GM23338 (cell line): ENCODE results near the gene TCF7L2. TPM values are rescaled to one million over a fixed set of nuclear protein-coding genes. Genes with fewer than 3 reads are reported as not detected.

Source experiments
- ETS1 ChIP-seq: IDR thresholded peaks from 2 replicates; pipeline ENCODE4 v1.6.1; 2016; ENCODE audit warnings: antibody characterized with exemption
- EZH2 ChIP-seq: fragments of 200-600 bp; sonication (generic); IDR thresholded peaks from one replicate; pipeline ENCODE4 v1.8.0; 2017; ENCODE audit warnings: antibody characterized with exemption, mild to moderate bottlenecking, low read depth; ENCODE audit not compliant: unreplicated experiment
- JUNB ChIP-seq: IDR thresholded peaks from one replicate; pipeline ENCODE4 v1.6.1; 2016; ENCODE audit warnings: antibody characterized with exemption; ENCODE audit not compliant: unreplicated experiment
- NANOG ChIP-seq: IDR thresholded peaks from 2 replicates; pipeline ENCODE4 v1.6.1; 2016; ENCODE audit warnings: antibody characterized with exemption, borderline replicate concordance
- POLR2AphosphoS5 ChIP-seq: IDR thresholded peaks from 2 replicates; pipeline ENCODE4 v1.6.1; 2016; ENCODE audit warnings: antibody characterized with exemption, low read depth
- REST ChIP-seq: IDR thresholded peaks from one replicate; pipeline ENCODE4 v1.6.1; 2018; ENCODE audit warnings: antibody characterized with exemption; ENCODE audit not compliant: unreplicated experiment
- STAT1 ChIP-seq: IDR thresholded peaks from one replicate; pipeline ENCODE4 v1.6.1; 2016; ENCODE audit warnings: antibody characterized with exemption; ENCODE audit not compliant: unreplicated experiment
- polyA plus RNA-seq: library from polyadenylated mRNA; unstranded; fragments of >200 nt; fragmentation: Nextera tagmentation; extraction: Ambion mirVana; gene quantifications from 2 replicates; pipeline ENCODE4 v1.2.1, GENCODE V29; 2016
- total RNA-seq: library from RNA; depleted of rRNA; stranded (reverse); fragments of >200 nt; shearing (Covaris generic); gene quantifications from 2 replicates; pipeline ENCODE4 v1.2.3, GENCODE V29; 2014
- TF ChIP-seq, protein P1 (sequence below): fragments of 250-450 bp; sonication (Bioruptor Pico); IDR thresholded peaks from 2 replicates; pipeline ENCODE4 v1.5.0; 2020; ENCODE audit warnings: mild to moderate bottlenecking, moderate library complexity

The TCF7L2 gene
- total and polyA plus RNA-seq, 2 experiments from 2014 or later = 32.2 to 80.8 TPM

DNA sequence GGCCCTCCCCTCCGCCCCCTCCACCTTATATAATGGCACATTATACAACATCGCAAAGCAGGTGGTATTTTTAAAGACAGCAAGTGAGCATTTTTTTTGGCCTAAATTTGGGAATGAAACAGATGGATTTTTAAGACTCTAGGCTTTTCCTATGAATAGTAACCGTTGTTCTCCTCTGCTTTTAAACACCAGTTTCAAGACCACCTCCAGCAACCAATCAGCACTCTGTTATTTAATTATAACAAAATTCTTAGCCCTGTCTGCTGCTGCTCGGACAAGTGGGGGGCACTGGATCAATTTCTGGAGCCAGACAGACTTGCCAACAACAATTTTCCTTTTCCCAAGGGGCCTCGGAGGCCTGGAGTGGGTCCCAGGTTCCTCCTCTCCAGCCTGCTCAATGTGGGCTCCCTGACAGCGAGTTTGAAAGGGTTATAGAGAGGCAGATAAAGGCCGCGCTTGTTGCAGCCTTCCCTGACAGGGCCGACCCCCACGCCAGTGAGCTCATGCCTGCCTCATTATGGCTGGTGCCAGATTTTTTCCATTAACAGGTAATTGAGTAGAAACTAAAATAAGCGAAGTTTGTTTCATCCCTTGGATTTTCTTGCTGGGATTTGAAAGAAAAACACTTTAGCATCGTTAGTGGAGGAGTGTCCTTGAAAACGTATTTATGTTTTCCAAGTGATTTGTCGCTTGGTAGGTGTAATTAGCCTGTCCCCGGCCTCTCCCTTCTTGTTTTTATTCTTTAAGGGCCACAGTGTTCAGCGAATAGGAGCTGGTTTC lies 227.3 kb downstream of the TCF7L2 start (continued):
- TF ChIP-seq, protein P1, sequence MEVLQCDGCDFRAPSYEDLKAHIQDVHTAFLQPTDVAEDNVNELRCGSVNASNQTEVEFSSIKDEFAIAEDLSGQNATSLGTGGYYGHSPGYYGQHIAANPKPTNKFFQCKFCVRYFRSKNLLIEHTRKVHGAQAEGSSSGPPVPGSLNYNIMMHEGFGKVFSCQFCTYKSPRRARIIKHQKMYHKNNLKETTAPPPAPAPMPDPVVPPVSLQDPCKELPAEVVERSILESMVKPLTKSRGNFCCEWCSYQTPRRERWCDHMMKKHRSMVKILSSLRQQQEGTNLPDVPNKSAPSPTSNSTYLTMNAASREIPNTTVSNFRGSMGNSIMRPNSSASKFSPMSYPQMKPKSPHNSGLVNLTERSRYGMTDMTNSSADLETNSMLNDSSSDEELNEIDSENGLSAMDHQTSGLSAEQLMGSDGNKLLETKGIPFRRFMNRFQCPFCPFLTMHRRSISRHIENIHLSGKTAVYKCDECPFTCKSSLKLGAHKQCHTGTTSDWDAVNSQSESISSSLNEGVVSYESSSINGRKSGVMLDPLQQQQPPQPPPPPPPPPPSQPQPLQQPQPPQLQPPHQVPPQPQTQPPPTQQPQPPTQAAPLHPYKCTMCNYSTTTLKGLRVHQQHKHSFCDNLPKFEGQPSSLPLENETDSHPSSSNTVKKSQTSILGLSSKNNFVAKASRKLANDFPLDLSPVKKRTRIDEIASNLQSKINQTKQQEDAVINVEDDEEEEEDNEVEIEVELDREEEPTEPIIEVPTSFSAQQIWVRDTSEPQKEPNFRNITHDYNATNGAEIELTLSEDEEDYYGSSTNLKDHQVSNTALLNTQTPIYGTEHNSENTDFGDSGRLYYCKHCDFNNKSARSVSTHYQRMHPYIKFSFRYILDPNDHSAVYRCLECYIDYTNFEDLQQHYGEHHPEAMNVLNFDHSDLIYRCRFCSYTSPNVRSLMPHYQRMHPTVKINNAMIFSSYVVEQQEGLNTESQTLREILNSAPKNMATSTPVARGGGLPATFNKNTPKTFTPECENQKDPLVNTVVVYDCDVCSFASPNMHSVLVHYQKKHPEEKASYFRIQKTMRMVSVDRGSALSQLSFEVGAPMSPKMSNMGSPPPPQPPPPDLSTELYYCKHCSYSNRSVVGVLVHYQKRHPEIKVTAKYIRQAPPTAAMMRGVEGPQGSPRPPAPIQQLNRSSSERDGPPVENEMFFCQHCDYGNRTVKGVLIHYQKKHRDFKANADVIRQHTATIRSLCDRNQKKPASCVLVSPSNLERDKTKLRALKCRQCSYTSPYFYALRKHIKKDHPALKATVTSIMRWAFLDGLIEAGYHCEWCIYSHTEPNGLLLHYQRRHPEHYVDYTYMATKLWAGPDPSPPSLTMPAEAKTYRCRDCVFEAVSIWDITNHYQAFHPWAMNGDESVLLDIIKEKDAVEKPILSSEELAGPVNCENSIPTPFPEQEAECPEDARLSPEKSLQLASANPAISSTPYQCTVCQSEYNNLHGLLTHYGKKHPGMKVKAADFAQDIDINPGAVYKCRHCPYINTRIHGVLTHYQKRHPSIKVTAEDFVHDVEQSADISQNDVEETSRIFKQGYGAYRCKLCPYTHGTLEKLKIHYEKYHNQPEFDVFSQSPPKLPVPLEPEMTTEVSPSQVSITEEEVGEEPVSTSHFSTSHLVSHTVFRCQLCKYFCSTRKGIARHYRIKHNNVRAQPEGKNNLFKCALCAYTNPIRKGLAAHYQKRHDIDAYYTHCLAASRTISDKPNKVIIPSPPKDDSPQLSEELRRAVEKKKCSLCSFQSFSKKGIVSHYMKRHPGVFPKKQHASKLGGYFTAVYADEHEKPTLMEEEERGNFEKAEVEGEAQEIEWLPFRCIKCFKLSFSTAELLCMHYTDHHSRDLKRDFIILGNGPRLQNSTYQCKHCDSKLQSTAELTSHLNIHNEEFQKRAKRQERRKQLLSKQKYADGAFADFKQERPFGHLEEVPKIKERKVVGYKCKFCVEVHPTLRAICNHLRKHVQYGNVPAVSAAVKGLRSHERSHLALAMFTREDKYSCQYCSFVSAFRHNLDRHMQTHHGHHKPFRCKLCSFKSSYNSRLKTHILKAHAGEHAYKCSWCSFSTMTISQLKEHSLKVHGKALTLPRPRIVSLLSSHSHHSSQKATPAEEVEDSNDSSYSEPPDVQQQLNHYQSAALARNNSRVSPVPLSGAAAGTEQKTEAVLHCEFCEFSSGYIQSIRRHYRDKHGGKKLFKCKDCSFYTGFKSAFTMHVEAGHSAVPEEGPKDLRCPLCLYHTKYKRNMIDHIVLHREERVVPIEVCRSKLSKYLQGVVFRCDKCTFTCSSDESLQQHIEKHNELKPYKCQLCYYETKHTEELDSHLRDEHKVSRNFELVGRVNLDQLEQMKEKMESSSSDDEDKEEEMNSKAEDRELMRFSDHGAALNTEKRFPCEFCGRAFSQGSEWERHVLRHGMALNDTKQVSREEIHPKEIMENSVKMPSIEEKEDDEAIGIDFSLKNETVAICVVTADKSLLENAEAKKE = no peak
- TF ChIP-seq POLR2AphosphoS5 (no peak), ETS1 (no peak), EZH2 (no peak), STAT1 (no peak), NANOG (no peak), JUNB (no peak), REST (no peak)
